HEK293 (cell line): ENCODE data around the gene MTX1.

Experiments
- KLF9 ChIP-seq: fragments of 450-650 bp; formaldehyde crosslinking; IDR thresholded peaks from 2 replicates; pipeline ENCODE4 v1.5.1; 2016; ENCODE audit warnings: missing biosample characterization, missing genetic modification characterization, low read depth
- OSR2 ChIP-seq: fragments of 450-650 bp; formaldehyde crosslinking; IDR thresholded peaks from 2 replicates; pipeline ENCODE4 v1.5.1; 2016; ENCODE audit warnings: missing biosample characterization, missing genetic modification characterization
- PRDM2 ChIP-seq: fragments of 450-650 bp; formaldehyde crosslinking; IDR thresholded peaks from 2 replicates; pipeline ENCODE4 v1.5.1; 2016; ENCODE audit warnings: missing biosample characterization, missing genetic modification characterization, borderline replicate concordance
- SP3 ChIP-seq: fragments of 450-650 bp; formaldehyde crosslinking; IDR thresholded peaks from 2 replicates; pipeline ENCODE4 v1.5.1; 2016; ENCODE audit warnings: missing biosample characterization, missing genetic modification characterization
- TRIM28 ChIP-seq: IDR thresholded peaks from 2 replicates; pipeline ENCODE4 v1.6.1; 2011; ENCODE audit warnings: low read length, control low read depth, borderline replicate concordance
- YY1 ChIP-seq: fragments of 450-650 bp; formaldehyde crosslinking; IDR thresholded peaks from 2 replicates; pipeline ENCODE4 v1.5.1; 2018; ENCODE audit warnings: missing biosample characterization, missing genetic modification characterization
- YY2 ChIP-seq: fragments of 450-650 bp; formaldehyde crosslinking; IDR thresholded peaks from 2 replicates; pipeline ENCODE4 v1.5.1; 2016; ENCODE audit warnings: missing biosample characterization, missing genetic modification characterization
- ZNF132 ChIP-seq: fragments of 450-650 bp; formaldehyde crosslinking; IDR thresholded peaks from 2 replicates; pipeline ENCODE4 v1.5.1; 2017; ENCODE audit warnings: missing biosample characterization, missing genetic modification characterization, borderline replicate concordance
- ZNF146 ChIP-seq: fragments of 450-650 bp; formaldehyde crosslinking; IDR thresholded peaks from 2 replicates; pipeline ENCODE4 v1.5.1; 2016; ENCODE audit warnings: missing biosample characterization, missing genetic modification characterization
- ZNF19 ChIP-seq: fragments of 450-650 bp; formaldehyde crosslinking; IDR thresholded peaks from 2 replicates; pipeline ENCODE4; 2016; ENCODE audit warnings: missing biosample characterization, missing genetic modification characterization, low read depth
- ZNF223 ChIP-seq: fragments of 450-650 bp; formaldehyde crosslinking; IDR thresholded peaks from 2 replicates; pipeline ENCODE4 v1.5.1; 2016; ENCODE audit warnings: missing biosample characterization, missing genetic modification characterization
- ZNF23 ChIP-seq: fragments of 450-650 bp; formaldehyde crosslinking; IDR thresholded peaks from 2 replicates; pipeline ENCODE4 v1.5.1; 2016; ENCODE audit warnings: missing biosample characterization, missing genetic modification characterization, borderline replicate concordance
- ZNF24 ChIP-seq: fragments of 450-650 bp; formaldehyde crosslinking; IDR thresholded peaks from 2 replicates; pipeline ENCODE4 v1.5.1; 2016; ENCODE audit warnings: missing biosample characterization, missing genetic modification characterization
- ZNF335 ChIP-seq: fragments of 450-650 bp; formaldehyde crosslinking; conservative IDR thresholded peaks from 2 replicates; pipeline ENCODE4 v1.5.1; 2016; ENCODE audit warnings: missing biosample characterization, missing genetic modification characterization
- ZNF341 ChIP-seq: fragments of 450-650 bp; formaldehyde crosslinking; IDR thresholded peaks from 2 replicates; pipeline ENCODE4; 2016; ENCODE audit warnings: low read depth, missing biosample characterization, missing genetic modification characterization
- ZNF433 ChIP-seq: fragments of 450-650 bp; formaldehyde crosslinking; IDR thresholded peaks from 2 replicates; pipeline ENCODE4 v1.5.1; 2016; ENCODE audit warnings: missing biosample characterization, missing genetic modification characterization, low read depth
- ZNF529 ChIP-seq: fragments of 450-650 bp; formaldehyde crosslinking; IDR thresholded peaks from 2 replicates; pipeline ENCODE4 v1.5.1; 2017; ENCODE audit warnings: missing genetic modification characterization, missing biosample characterization; ENCODE audit not compliant: insufficient replicate concordance
- ZNF530 ChIP-seq: fragments of 450-650 bp; formaldehyde crosslinking; IDR thresholded peaks from 2 replicates; pipeline ENCODE4 v1.5.1; 2016; ENCODE audit warnings: low read depth, missing biosample characterization, missing genetic modification characterization
- ZNF707 ChIP-seq: fragments of 450-650 bp; formaldehyde crosslinking; IDR thresholded peaks from 2 replicates; pipeline ENCODE4 v1.5.1; 2016; ENCODE audit warnings: missing biosample characterization, missing genetic modification characterization
- ZNF785 ChIP-seq: fragments of 450-650 bp; formaldehyde crosslinking; IDR thresholded peaks from 2 replicates; pipeline ENCODE4 v1.5.1; 2016; ENCODE audit warnings: missing biosample characterization, missing genetic modification characterization
- ZSCAN18 ChIP-seq: fragments of 450-650 bp; formaldehyde crosslinking; IDR thresholded peaks from 2 replicates; pipeline ENCODE4 v1.5.1; 2016; ENCODE audit warnings: missing biosample characterization, missing genetic modification characterization
- ZSCAN23 ChIP-seq: fragments of 450-650 bp; formaldehyde crosslinking; IDR thresholded peaks from 2 replicates; pipeline ENCODE4 v1.5.1; 2016; ENCODE audit warnings: missing biosample characterization, missing genetic modification characterization
- TF ChIP-seq, protein P1 (sequence below): fragments of 450-650 bp; formaldehyde crosslinking; IDR thresholded peaks from 2 replicates; pipeline ENCODE4 v1.5.1; 2016; ENCODE audit warnings: missing biosample characterization, missing genetic modification characterization

MTX1 gene

DNA sequence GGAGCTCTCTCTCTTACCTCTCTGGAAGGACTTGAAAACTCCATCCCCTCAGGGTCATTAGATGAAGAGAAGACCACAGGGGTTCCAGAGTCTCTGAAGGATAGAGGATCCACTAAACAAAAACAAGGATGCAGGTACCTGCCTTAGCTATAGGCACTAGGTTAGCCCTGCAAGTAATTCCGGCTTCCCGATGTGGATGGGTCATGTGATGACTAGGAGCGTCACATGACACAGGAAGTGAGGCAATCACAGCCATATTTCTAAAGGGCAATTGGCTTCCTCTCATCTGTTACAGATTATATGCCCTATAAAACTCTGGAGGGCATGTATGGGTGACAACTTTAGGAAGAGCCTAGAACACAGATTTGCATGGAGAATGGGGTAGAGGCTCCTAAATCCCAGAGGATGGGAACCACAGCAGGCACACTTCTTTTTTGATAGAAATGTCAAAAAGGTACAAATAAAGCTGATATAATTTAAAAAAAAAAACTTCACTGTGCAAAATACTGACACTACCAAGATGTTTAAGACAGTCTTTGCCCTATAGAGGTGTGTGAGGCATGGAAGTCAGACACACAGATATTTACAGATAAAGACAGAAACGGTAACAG, 32.7 kb downstream of the MTX1 start (continued):
- TF ChIP-seq PRDM2 = no peak
- peak; percentile 61 for TF ChIP-seq SP3
- TF ChIP-seq OSR2 = 0 out of 2 replicates have a peak, but pooled peaks have one; percentile 17
- TF ChIP-seq ZNF223 (tag by site-specific recombination) = no peak
- TF ChIP-seq ZNF433 (tag by site-specific recombination) = no peak
- peak; percentile 75 for TF ChIP-seq ZNF335 (tag by site-specific recombination)
- TF ChIP-seq ZSCAN23 (tag by site-specific recombination) = no peak
- peak; percentile 97 for TF ChIP-seq ZNF24 (tag by site-specific recombination)
- TF ChIP-seq YY1 (tag by site-specific recombination) = peak; percentile 93
- no peak for TF ChIP-seq ZNF23 (tag by site-specific recombination)
- no peak for TF ChIP-seq ZNF132 (tag by site-specific recombination)
- TF ChIP-seq ZNF341 (tag by site-specific recombination) = peak; percentile 65
- no peak for TF ChIP-seq ZNF529 (tag by site-specific recombination)
- no peak for TF ChIP-seq ZNF707 (tag by site-specific recombination)
- TF ChIP-seq ZNF146 (tag by site-specific recombination) = no peak
- TF ChIP-seq TRIM28 = no peak
- no peak for TF ChIP-seq ZNF19 (tag by site-specific recombination)
- TF ChIP-seq ZNF785 (tag by site-specific recombination) = no peak
- TF ChIP-seq KLF9 (tag by site-specific recombination) = no peak
- TF ChIP-seq, protein P1, sequence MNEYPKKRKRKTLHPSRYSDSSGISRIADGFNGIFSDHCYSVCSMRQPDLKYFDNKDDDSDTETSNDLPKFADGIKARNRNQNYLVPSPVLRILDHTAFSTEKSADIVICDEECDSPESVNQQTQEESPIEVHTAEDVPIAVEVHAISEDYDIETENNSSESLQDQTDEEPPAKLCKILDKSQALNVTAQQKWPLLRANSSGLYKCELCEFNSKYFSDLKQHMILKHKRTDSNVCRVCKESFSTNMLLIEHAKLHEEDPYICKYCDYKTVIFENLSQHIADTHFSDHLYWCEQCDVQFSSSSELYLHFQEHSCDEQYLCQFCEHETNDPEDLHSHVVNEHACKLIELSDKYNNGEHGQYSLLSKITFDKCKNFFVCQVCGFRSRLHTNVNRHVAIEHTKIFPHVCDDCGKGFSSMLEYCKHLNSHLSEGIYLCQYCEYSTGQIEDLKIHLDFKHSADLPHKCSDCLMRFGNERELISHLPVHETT = peak; percentile 60
- no peak for TF ChIP-seq YY2
- no peak for TF ChIP-seq ZNF530 (tag by site-specific recombination)
- TF ChIP-seq ZSCAN18 (tag by site-specific recombination) = no peak
